Ovary (tissue), 9 donors: ENCODE measurements around the gene CRADD. TPM values are rescaled to one million over a fixed set of nuclear protein-coding genes. Genes with fewer than 3 reads are reported as not detected.
"Not testable (repeated sequence)": the region's sequence is repeated elsewhere in the genome, so short reads cannot be mapped to it uniquely, and the experiment has no call there.

ENCODE experiments used
- DNase-seq, 5 donors: peaks; one replicate each; pipeline ENCODE4 v3.0.0-alpha.2; 2019 to 2020
- H3K27ac ChIP-seq, 2 donors: fragments of 200-600 bp; one replicate each; pipeline versions ENCODE4 v1.5.1 to v1.8.0; 2019 to 2022
- H3K27me3 ChIP-seq: fragments of 200-600 bp; one replicate; pipeline ENCODE4 v1.8.0; 2022
- H3K36me3 ChIP-seq: fragments of 200-600 bp; sonication (generic); one replicate; pipeline ENCODE4 v1.5.1; 2019
- H3K4me1 ChIP-seq: one replicate; pipeline ENCODE4 v1.8.1; 2013; ENCODE audit warnings: mild to moderate bottlenecking, moderate library complexity; ENCODE audit not compliant: insufficient read depth
- H3K4me3 ChIP-seq: fragments of 200-600 bp; sonication (generic); one replicate; pipeline ENCODE4 v1.5.1; 2017
- H3K9me3 ChIP-seq, 2 donors: fragments of 200-600 bp in 1 of 2; sonication (generic) in 1 of 2; one replicate each; pipeline versions ENCODE4 v1.5.1 to v1.8.1; 2013 to 2019; ENCODE audit warnings: mild to moderate bottlenecking in 1 of 2, moderate library complexity in 1 of 2
- EP300 ChIP-seq: sonication (generic); formaldehyde crosslinking; IDR thresholded peaks from one replicate; pipeline ENCODE4 v1.6.1; 2017; ENCODE audit warnings: antibody characterized with exemption
- POLR2A ChIP-seq: fragments of 450-650 bp; IDR thresholded peaks from one replicate; pipeline ENCODE4 v1.6.1; 2017; ENCODE audit warnings: antibody characterized with exemption, mild to moderate bottlenecking, moderate library complexity
- WGBS, 3 donors: extraction: QIAGEN DNeasy Blood & Tissue Kit in 1 of 3; methylation state at CpG; one replicate each; pipeline versions ENCODE4 v1.1.5 to v1.1.7; 2013 to 2017; 5-methylcytosine and 5-hydroxymethylcytosine counted together
- intact Hi-C, 4 donors: fragments of 100-400 bp; cut with DNase I; formaldehyde crosslinking; loops; one replicate each; pipeline versions ENCODE4 v1.11.0 to v1.15.1; 2022 to 2023
- polyA plus RNA-seq, 2 donors: library from polyadenylated mRNA; stranded (reverse); fragments of 200-250 nt in 1 of 2; fragments of 350-450 nt in 1 of 2; fragmentation: Illumina TruSeq in 1 of 2; extraction: RNeasy Lipid Tissue Mini Kit (QIAGEN cat#74804) in 1 of 2; gene quantifications; one replicate each; pipeline ENCODE4 v1.2.3, GENCODE V29; 2013 to 2014
- total RNA-seq, 7 donors: library from RNA; depleted of rRNA in 2 of 7; stranded (reverse); fragments of >200 nt in 2 of 7; fragmentation: NEBNext Ultra II Directional in 3 of 7; extraction: Animal tissue kit (Norgen Biotek cat#: 25700) in 3 of 7; gene quantifications; one replicate each; pipeline versions ENCODE4 v1.1.0 to v1.2.4, GENCODE V29; 2016 to 2023
- TF ChIP-seq, protein P1 (sequence below), 3 donors: fragments of 450-650 bp in 2 of 3; fragments of 200-600 bp in 1 of 3; IDR thresholded peaks; one replicate each; pipeline versions ENCODE4 v1.5.1 to v1.8.0; 2016 to 2022; ENCODE audit warnings: antibody characterized with exemption in 3 of 3, mild to moderate bottlenecking in 1 of 3
- donor health status: DM: no; HTN: no; CAD: no; lungs with moderate emphysema.
- donor health status: DM: no; HTN: no; CAD: no.
- donor health status: Bipolar disorder and iron deficiency.
- donor health status: DM: yes; HTN: yes; CAD: no.
- donor health status: DM: no; HTN: no; CAD: no.
- donor health status: DM: yes; HTN: yes; CAD: no.

The CRADD gene
- total and polyA plus RNA-seq, 9 donors = 11.4 to 67.8 (median 16.9) TPM

DNA sequence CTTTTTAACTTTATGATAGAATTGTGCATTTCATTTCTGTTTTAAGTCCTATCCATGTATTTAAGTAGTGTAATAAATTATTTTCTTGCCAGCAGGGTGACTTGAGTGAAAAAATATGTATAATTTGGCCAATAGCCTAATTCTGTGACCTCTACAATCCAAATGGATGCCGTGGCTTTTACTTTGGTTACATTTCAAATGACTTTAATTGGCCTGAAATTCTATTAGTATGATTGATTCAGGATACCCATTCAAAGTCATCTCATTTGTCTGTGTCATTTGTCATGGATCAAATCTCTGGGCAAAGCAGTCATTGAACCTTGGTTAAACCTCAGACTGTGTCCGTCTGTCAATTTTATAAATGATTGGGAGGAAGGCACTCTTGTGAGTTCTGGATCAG, 29.6 kb downstream of the CRADD start:
- peaks cover 2% of the 10 kb centered on the region for H3K4me1 ChIP-seq

DNA sequence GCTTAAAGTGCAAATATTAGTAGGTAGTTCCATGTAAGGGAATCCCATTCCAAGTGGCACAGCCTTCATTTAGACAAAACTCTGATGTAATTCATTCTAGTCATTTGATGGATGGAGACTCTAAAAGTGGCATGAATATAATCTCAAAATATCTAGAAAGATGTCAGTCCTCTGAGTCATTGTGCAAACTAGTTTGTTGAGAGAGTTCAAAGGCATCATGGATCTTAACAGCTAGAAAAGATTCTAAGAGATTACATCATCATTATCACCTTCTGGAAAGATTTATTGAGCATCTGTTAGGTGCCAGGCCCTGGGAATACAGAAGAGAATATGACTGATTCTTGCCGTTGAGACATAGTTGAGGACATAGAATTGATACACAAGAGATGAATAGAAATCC, 30.7 kb downstream of the CRADD start:
- Histone ChIP-seq H3K4me3 (no peak overlapping the region), H3K4me1 (peaks cover 2% of the 10 kb centered on the region), H3K36me3 (no peaks in the 10 kb centered on the region), H3K9me3 (no peaks in the 10 kb centered on the region), H3K27ac (no peak overlapping the region), H3K27me3 (no peaks in the 10 kb centered on the region)
- DNase-seq = no peak
- 88 to 95% (median 89%) methylated on average over 1 of the region's 1 CpG for WGBS, 3 donors
- intact Hi-C loops = no loop called here
- TF ChIP-seq, protein P1, sequence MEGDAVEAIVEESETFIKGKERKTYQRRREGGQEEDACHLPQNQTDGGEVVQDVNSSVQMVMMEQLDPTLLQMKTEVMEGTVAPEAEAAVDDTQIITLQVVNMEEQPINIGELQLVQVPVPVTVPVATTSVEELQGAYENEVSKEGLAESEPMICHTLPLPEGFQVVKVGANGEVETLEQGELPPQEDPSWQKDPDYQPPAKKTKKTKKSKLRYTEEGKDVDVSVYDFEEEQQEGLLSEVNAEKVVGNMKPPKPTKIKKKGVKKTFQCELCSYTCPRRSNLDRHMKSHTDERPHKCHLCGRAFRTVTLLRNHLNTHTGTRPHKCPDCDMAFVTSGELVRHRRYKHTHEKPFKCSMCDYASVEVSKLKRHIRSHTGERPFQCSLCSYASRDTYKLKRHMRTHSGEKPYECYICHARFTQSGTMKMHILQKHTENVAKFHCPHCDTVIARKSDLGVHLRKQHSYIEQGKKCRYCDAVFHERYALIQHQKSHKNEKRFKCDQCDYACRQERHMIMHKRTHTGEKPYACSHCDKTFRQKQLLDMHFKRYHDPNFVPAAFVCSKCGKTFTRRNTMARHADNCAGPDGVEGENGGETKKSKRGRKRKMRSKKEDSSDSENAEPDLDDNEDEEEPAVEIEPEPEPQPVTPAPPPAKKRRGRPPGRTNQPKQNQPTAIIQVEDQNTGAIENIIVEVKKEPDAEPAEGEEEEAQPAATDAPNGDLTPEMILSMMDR (IDR thresholded peaks at IDR 0.05) = no peak
- no peak for TF ChIP-seq EP300
- no peak for TF ChIP-seq POLR2A

More for the DNA sequence above, 29.6 kb downstream of the CRADD start:
- Histone ChIP-seq H3K36me3 (no peaks in the 10 kb centered on the region), H3K27ac (no peak overlapping the region), H3K4me3 (no peak overlapping the region), H3K9me3 (no peaks in the 10 kb centered on the region), H3K27me3 (no peaks in the 10 kb centered on the region)
- no peak for TF ChIP-seq POLR2A
- TF ChIP-seq EP300 = no peak
- TF ChIP-seq, protein P1 (IDR thresholded peaks at IDR 0.05) = no peak
- intact Hi-C loops = no loop called here
- 58 to 69% (median 67%) methylated on average over 2 of the region's 2 CpGs for WGBS, 3 donors
- DNase-seq = no peak

DNA sequence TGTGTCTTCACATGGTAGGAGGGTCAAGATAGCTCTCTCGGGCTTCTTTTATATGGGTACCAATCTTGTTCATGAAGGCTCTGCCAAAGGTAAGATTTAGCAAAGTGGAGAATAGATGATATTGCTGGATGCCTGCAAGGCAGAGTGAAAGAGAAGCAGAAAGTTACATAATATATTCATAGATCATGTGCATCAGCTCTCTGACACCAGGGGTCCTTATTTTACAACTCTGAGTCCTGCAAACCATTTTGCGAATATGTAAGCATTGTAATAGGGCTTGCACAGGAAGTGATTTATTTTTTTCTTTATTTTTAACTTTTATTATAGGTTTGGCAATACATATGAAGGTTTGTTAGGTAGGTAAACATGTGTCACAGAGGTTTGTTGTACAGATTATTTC, 31.8 kb downstream of the CRADD start:
- TF ChIP-seq EP300 (no peak), POLR2A (no peak)
- TF ChIP-seq, protein P1 (IDR thresholded peaks at IDR 0.05) = no peak
- Histone ChIP-seq H3K4me1 (peaks cover 4% of the 10 kb centered on the region), H3K4me3 (no peak overlapping the region), H3K27me3 (no peaks in the 10 kb centered on the region), H3K36me3 (no peaks in the 10 kb centered on the region), H3K27ac (no peak overlapping the region), H3K9me3 (no peaks in the 10 kb centered on the region)
- intact Hi-C loops = no loop called here
- WGBS, 3 donors = 94 to 95% (median 95%) methylated on average over 2 of the region's 2 CpGs
- no peak for DNase-seq

DNA sequence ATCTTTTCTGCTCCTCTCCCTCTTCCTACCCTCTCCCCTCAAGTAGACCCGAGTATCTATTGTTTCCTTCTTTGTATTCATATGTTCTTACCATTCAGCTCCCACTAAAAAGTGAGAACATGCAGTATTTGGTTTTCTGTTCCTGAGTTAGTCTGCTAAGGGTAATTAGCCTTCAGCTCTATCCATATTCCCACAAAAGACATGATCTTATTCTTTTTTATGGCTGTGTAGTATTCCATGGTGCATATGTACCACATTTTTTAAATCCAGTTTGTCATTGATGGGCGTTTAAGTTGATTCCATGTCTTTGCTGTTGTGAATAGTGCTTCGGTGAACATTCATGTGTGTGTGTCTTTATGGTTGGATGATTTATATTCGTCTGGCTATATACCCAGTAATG, 32.2 kb downstream of the CRADD start:
- Histone ChIP-seq H3K27ac (no peak overlapping the region), H3K4me3 (no peak overlapping the region), H3K27me3 (no peaks in the 10 kb centered on the region), H3K9me3 (no peaks in the 10 kb centered on the region), H3K4me1 (peaks cover 4% of the 10 kb centered on the region), H3K36me3 (no peaks in the 10 kb centered on the region)
- DNase-seq = no peak
- intact Hi-C loops = no loop called here
- 93 to 98% (median 94%) methylated on average over 4 of the region's 4 CpGs for WGBS, 3 donors
- TF ChIP-seq POLR2A = no peak
- TF ChIP-seq, protein P1 (IDR thresholded peaks at IDR 0.05) = no peak
- no peak for TF ChIP-seq EP300

DNA sequence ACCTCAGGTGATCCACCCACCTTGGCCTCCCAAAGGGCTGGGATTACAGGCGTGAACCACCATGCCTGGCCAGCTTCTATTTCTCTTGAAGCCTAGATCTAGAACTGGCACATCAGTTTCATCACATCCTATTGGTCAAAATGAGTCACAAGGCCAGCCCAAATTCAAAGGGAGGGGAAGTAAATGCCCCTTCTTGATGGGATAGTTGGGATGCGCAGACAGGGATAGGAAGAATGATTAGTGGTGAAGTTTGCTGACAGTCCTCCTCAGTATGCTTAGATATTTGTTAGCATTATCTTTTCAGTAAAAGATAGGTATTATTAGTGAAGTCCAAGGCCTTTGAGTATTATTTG, 33.4 kb downstream of the CRADD start:
- no peaks in the 10 kb centered on the region for H3K9me3 ChIP-seq
- H3K4me1 ChIP-seq = peaks cover 3% of the 10 kb centered on the region
- TF ChIP-seq EP300 = no peak
- TF ChIP-seq, protein P1 (IDR thresholded peaks at IDR 0.05) = no peak
- TF ChIP-seq POLR2A = no peak
- 96 to 100% (median 97%) methylated on average over 2 of the region's 2 CpGs for whole genome bisulfite sequencing, 3 donors
- H3K27ac ChIP-seq = no peak overlapping the region
- H3K27me3 ChIP-seq = no peaks in the 10 kb centered on the region
- no peak overlapping the region for H3K4me3 ChIP-seq
- no peak for DNase-seq
- intact Hi-C loops = no loop called here
- no peaks in the 10 kb centered on the region for H3K36me3 ChIP-seq

DNA sequence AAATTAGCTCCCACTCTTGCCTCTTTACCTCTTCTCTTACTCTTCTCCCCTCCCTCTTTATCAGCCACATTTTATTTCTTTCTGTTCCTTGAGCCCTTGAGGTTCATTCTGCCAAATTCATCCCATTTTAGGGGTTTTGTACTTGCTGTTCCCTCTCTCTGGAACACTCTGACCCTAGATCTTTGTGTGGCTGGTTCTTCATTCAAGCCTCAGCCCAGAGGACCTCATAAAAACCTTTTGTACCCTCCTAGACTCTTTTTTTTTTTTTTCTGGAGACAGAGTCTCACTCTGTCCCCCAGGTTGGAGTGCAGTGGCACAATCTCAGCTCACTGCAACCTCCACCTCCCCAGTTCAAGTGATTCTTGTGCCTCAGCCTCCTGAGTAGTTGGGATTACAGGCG, 34.3 kb downstream of the CRADD start:
- H3K36me3 ChIP-seq, H3K27ac ChIP-seq, H3K27me3 ChIP-seq, intact Hi-C loops, H3K9me3 ChIP-seq, H3K4me3 ChIP-seq, H3K4me1 ChIP-seq, DNase-seq: not testable (repeated sequence)
- 81 to 98% (median 96%) methylated on average over 1 of the region's 1 CpG for WGBS, 3 donors
